Dermis blood vessel endothelial cell (primary cell): ENCODE measurements around the gene KLHL11. TPM values are rescaled to one million over a fixed set of nuclear protein-coding genes. Genes with fewer than 3 reads are reported as not detected.
"Not testable (repeated sequence)": the region's sequence is repeated elsewhere in the genome, so short reads cannot be mapped to it uniquely, and the experiment has no call there.

Experiments
- DNase-seq: peaks from one replicate; pipeline ENCODE4 v3.0.0; 2010
- total RNA-seq: library from RNA; depleted of rRNA; stranded (reverse); fragments of >200 nt; gene quantifications from 2 replicates; pipeline ENCODE4 v1.2.3, GENCODE V29; 2014

KLHL11 gene
- total RNA-seq, 1 donor from 2014 or later = 35.7 TPM

DNA sequence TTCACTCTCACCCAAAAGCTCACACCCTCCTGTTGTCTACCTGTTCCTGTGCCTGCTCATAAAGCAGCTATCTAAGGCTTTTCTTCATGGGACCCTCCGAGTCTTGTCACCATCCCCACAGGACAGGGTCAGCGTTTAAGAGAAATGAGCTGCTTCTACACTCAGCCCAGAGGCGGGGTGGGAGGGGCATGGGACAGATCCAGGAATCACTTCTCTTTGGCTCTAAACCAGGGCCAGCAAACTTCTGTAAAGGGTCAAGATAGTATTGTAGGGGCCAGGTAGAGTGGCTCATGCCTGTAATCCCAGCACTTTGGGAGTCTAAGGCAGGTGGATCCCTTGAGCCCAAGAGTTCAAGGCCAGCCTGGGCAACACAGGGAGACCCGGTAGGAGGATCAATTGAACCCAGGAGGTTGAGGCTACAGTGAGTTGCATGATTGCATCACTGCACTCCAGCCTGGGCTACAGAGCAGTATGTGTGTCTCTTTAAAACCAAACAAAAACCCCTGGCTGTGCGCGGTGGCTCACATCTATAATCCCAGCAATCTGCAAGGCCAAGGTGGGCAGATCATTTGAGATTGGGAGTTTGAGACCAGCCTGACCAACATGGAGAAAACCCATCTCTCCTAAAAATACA lies 23.2 kb upstream of the KLHL11 start:
- no peak for DNase-seq

DNA sequence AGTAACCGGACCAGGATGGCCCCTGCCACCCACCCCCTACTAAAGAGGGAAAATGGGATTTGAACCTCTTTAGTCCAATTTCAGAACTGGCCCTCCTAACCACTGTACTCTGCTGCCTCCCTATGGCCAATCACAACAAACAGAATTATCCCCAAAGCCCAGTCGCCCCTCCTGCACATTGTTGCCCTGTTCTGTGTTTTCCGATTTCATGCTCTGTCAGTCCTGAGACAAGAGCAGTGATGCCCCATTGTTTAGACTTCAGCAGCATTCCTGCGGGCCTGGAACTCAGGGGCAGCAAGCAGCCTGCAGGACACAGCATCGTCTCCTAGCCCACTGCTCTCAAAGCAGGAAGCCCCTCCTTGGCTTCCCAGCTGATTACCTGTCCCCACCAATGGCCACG lies 20.5 kb upstream of the KLHL11 start:
- peak; percentile 21 for DNase-seq

GRCh38 chr17:41882756-41883155 lies 17.5 kb upstream of the KLHL11 start:
- DNase-seq = no peak

- no peak for DNase-seq
Measured at GRCh38 chr17:41880130-41880529, 14.9 kb upstream of the KLHL11 start.

GRCh38 chr17:41874293-41874670 lies 9.1 kb upstream of the KLHL11 start:
- DNase-seq = not testable (repeated sequence)

DNA sequence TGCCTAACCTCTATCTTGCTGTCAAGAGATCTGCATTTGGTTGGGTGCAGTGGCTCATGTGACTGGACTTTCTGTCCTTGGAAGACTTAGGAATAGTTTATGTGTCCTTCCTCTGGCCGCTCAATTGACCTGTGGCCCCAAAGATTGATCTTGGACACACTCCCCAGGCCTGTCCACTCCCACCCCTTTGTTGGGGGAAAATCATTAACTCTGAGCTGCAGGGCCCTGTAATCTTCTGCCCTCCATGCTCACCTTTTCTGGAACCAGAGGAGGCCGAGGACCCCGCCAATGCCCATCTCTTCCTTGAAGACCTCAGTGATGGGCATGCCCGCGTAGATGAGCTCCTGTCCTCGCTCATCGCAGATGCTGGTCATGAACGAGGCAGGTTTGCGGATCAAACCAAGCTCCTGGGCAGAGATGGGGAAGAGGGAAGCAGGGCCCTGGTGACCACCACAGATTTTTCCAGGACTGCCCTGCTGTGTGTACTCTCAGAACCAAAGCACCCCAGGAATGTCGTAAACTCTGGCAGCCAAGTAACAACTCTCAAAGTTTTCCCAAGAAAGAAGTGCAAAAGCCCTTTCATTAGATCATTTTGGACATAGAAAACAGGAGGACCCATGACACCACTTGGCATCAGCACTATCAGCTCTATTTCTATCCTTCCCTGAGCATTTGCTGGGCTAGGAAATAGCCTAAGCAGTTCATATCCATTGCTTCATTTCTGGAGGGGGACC lies 8.5 kb upstream of the KLHL11 start:
- no peak for DNase-seq

DNA sequence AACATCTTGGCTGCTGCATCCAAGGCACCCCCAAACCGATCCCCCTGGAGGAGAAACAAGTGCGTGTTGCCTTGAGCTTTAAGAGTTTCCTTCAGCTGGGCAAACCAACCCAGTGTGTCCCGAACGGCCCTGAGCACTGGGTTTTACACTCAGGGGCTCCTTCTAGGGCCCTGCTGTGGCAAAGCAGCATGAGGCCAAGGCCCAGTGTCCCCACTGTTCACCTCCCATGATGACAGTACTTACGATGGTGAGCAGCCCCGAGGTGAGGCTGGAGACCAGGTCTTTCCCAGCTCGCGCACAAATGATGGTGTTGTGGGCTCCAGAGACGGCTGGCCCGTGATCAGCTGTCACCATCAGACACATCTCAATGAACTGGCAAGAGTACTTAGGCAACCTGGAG lies 6.6 kb upstream of the KLHL11 start:
- no peak for DNase-seq

GRCh38 chr17:41870627-41871026 lies 5.4 kb upstream of the KLHL11 start:
- peak; percentile 26 for DNase-seq

DNA sequence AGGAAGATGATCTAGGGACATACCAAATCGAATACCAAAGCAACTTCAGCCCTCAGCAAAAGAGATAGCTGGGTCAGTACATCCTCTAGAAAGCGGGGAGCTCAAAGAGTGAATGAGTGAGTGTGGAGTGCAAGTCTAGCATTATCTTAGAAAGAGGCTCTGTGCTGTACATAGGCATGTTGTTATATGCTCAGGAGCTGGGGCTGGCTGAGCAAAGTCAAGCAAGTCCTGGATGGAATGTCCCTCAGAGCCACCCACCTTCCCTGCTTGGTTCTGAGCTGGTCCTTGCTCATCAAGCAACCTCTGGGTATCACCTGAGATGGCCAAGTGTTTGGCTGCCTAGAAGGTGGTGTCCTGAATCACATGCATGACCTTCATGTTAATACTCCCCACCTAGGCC lies 4.9 kb upstream of the KLHL11 start:
- no peak for DNase-seq

DNA sequence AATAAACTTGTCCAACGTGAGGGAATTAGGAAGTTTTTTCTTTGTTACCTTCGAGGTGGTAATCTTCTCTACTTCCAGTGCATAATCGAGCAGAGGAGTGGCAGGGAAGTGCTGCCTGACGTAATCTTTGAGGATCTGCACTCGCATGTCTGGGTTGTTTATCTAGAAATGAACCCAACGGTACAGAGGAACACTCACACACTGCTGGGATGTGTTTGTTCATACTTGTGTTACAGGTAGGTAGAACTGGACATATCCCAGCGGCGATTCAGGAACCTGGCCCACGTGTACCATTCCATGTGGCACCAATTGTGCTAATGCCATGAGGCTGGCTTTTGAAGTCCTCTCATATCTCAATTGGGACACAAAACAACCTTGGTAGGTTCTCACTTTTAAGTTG lies 4.2 kb upstream of the KLHL11 start:
- no peak for DNase-seq

- no peak for DNase-seq
Measured at GRCh38 chr17:41868568-41868967, 3.3 kb upstream of the KLHL11 start.

GRCh38 chr17:41865596-41865893 lies 322 bp upstream of the KLHL11 start:
- DNase-seq = no peak

DNA sequence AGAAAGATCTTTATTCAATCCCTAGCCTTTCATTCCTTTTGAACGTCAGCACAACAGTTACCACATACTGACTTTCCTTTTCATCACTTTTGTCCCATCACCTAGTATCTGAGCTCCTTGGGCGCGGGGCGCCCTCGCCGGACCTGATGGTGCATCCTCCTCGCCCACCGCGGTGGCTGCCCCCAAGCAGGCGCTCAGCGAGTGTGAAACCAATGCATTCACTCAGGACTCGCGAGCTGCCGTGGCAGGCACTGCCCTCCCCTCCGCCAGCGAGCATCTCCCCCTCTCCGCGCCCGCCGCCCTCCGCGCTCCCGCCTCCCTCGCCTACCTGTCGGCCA lies 756 bp downstream of the KLHL11 start:
- no peak for DNase-seq

- no peak for DNase-seq
Measured at GRCh38 chr17:41863074-41863848, 2.0 kb downstream of the KLHL11 start.

DNA sequence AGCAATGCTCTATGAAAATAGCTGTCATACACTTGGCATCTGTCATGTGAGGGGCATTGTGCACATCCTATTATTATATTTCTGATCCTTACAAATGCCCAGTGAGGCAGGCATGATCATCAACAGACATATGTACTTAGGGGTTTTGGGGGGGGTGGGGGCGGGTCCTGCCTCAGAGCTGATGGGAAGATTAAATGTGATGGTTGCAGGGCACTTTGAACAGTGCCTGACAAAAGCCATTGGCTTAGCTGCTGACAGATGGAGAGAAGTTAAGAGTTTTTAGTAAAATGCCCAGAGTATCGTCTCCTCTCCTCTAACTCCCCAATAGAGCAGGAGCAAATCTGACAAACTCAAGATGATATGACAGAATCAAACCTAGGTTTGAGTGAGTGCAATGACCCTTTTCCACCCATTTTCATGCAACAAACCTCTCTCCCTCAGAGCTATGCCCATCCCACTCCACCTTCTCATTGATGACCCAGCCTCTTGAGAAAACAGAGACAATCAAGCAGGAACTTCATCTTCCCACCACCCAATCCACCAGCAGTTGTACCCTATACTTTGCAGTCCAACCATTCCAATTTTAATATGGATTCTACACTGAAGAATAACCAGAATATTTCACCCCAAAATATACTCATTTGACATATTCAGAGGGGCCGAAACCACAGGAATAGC lies 4.8 kb downstream of the KLHL11 start:
- DNase-seq = no peak

DNA sequence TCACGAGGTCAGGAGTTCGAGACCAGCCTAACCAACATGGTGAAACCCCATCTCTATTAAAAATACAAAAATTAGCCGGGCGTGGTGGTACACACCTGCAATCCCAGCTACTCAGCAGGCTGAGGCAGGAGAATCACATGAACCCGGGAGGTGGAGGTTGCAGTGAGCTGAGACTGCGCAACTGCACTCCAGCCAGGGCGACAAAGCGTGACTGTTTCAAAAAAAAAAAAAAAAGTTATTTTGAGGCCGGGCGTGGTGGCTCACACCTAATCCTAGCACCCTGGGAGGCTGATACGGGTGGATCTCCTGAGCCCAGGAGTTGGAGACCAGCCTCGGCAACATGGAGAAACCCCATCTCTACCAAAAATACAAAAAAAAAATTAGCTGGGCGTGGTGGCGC lies 13.8 kb downstream of the KLHL11 start:
- not testable (repeated sequence) for DNase-seq

GRCh38 chr17:41849251-41849990 lies 15.8 kb downstream of the KLHL11 start:
- DNase-seq = no peak

- DNase-seq = no peak
Measured at GRCh38 chr17:41848788-41849187, 16.4 kb downstream of the KLHL11 start.

DNA sequence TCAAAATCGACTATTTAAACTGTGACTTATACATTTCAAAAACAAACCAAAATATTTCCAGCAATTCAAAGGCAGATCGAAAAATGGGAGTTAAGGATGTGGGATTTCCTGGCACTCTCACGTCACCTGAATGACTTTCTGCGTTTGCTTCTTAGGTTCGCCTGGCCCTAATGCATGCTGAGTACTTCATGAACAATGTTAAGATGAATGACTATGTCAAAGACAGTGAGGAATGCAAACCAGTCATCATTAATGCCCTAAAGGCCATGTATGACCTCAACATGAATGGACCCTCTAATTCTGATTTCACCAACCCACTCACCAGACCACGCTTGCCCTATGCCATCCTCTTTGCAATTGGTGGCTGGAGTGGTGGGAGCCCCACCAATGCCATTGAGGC lies 20.3 kb downstream of the KLHL11 start:
- DNase-seq = no peak

- DNase-seq = not testable (repeated sequence)
Measured at GRCh38 chr17:41840781-41841180, 24.4 kb downstream of the KLHL11 start.

DNA sequence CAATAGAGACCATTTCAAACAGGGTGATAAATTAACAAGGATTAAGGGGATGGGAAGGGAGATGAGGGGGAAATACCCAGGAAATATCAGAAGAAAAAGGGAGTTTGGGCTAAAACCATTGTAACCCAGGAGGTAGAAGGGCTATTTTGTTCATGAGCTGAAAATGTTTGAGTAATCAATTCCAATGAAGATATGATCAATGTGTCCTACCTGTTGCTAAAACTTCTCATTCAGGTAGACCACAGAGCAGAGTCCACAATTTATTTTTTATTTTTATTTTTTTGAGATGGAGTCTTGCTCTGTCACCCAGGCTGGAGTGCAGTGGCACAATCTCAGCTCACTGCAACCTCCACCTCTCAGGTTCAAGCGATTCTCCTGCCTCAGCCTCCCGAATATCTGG lies 25.8 kb downstream of the KLHL11 start:
- DNase-seq = not testable (repeated sequence)

GRCh38 chr17:41837761-41838538 lies 27.3 kb downstream of the KLHL11 start, which contains the start of gene KLHL10:
TSS of gene KLHL10 (plus strand) at chr17:41837825. CDS start at chr17:41837933, 108 bp downstream.
- no peak for DNase-seq
